ENCODE measurements around the gene TEAD4. TPM values are rescaled to one million over a fixed set of nuclear protein-coding genes. Genes with fewer than 3 reads are reported as not detected.

The TEAD4 gene
- total and polyA plus RNA-seq, 2 donors: 1.6 to 15.1 TPM

DNA sequence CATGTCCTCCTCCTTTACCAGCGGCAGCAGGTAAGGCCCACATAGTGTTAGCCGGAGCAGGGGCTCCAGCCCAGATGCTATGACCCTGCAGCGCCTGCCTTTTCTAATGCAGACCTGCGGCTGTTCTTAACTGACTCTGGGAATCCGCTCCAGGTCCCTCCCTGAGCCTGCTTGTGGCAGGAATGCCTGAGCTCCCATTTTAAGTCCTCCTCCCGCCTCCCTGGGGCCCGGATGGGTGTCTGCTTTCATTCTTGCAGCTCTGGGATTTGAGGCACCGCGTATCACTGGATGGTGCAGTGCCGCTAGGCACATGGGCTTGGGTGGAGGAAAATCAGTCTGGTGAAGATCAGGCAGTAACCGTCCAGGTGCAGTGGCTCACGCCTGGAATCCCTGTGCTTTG is 125.5 kb downstream of the TEAD4 start:
- Histone ChIP-seq H3K27me3 (ENCODE audit: control insufficient read depth in 2 of 2, insufficient read depth in 1 of 2, low read length in 1 of 2) (peaks cover 0 to 3% of the 10 kb centered on the region in 2 donors), H3K9me3 (ENCODE audit: control insufficient read depth in 2 of 2, insufficient read depth in 1 of 2, low read length in 1 of 2) (no peaks in the 10 kb centered on the region), H3K27ac (ENCODE audit: low read depth in 1 of 2, low read length in 1 of 2) (no peak overlapping the region), H3K4me3 (ENCODE audit: low read length in 2 of 2) (no peak overlapping the region), H3K4me1 (ENCODE audit: control insufficient read depth in 2 of 2, insufficient read depth in 2 of 2, low read length in 2 of 2) (no peaks in the 10 kb centered on the region), H3K36me3 (ENCODE audit: control insufficient read depth in 2 of 2, insufficient read depth in 2 of 2, low read length in 1 of 2) (no peaks in the 10 kb centered on the region)
- no peak for DNase-seq (ENCODE audit: low read depth in 6 of 9, low spot score in 9 of 9)
- WGBS: 96% methylated on average over 12 of the region's 12 CpGs

DNA sequence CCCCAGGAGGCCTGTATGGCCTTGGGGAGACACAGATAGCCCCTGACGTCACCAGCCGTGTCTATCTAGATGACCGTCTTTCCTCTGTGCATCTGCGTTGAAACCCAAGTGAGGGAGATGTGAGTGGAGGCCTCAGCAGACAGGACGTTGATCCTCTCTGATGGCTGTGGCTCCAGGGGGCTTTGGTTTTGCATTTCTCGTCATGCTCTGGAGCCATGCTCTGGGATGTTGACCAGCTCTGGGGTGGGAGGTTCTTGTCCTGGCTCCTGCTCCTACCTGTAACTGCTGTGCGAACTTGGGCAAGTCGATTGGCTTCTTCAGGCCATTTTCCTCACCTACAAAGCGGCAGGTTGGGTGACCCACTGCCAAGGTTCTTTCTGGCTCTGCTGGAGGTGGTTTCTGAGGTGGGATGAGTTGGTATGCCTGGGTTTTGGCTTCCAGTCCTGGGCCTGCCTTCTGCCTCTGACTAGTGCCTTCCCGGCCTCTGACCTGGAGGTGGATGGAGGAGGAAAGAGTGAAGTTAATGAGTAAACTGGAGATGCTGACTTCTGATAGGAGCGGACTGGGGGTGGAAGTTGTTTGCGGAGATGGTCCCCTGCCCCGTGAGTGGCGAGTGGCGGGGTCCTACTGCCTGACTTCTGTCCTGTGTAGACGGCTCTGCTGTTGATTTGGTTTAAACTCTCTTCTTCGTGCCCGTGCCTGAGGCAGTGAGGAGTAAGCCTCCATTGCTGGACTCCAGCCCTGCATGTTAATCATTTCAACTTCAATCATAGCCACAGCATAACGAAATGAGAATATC is 126.3 kb downstream of the TEAD4 start:
- Histone ChIP-seq H3K36me3 (ENCODE audit: control insufficient read depth in 2 of 2, insufficient read depth in 2 of 2, low read length in 1 of 2) (no peaks in the 10 kb centered on the region), H3K9me3 (ENCODE audit: control insufficient read depth in 2 of 2, insufficient read depth in 1 of 2, low read length in 1 of 2) (no peaks in the 10 kb centered on the region), H3K27ac (ENCODE audit: low read depth in 1 of 2, low read length in 1 of 2) (no peak overlapping the region), H3K4me1 (ENCODE audit: control insufficient read depth in 2 of 2, insufficient read depth in 2 of 2, low read length in 2 of 2) (no peaks in the 10 kb centered on the region), H3K4me3 (ENCODE audit: low read length in 2 of 2) (no peak overlapping the region), H3K27me3 (ENCODE audit: control insufficient read depth in 2 of 2, insufficient read depth in 1 of 2, low read length in 1 of 2) (peaks cover 0 to 3% of the 10 kb centered on the region in 2 donors)
- no peak for DNase-seq (ENCODE audit: low read depth in 6 of 9, low spot score in 9 of 9)
- 80% methylated on average over 19 of the region's 19 CpGs for WGBS

DNA sequence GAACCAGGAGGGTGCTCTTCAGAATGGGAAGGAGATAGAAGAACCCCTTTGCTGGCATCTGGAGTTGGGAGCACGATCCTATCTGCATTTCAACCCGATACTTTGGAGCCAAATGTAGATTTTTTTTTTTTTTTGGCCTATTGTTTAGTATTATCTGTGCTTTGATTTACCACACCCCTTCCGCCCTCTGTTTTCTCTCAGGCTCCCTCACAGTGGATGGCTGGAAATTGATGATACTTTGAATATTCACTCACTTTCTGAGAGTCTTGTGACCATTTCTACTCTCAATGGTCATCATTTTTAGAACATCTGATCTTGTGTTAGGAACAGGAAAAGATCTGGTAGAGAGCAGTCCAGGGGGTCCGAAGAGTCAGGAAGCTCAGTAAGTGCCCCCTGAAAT is 127.0 kb downstream of the TEAD4 start:
- no peak overlapping the region for H3K27ac ChIP-seq (ENCODE audit: low read depth in 1 of 2, low read length in 1 of 2)
- no peaks in the 10 kb centered on the region for H3K36me3 ChIP-seq (ENCODE audit: control insufficient read depth in 2 of 2, insufficient read depth in 2 of 2, low read length in 1 of 2)
- H3K4me3 ChIP-seq (ENCODE audit: low read length in 2 of 2): no peak overlapping the region
- H3K4me1 ChIP-seq (ENCODE audit: control insufficient read depth in 2 of 2, insufficient read depth in 2 of 2, low read length in 2 of 2): no peaks in the 10 kb centered on the region
- no peaks in the 10 kb centered on the region for H3K9me3 ChIP-seq (ENCODE audit: control insufficient read depth in 2 of 2, insufficient read depth in 1 of 2, low read length in 1 of 2)
- DNase-seq (ENCODE audit: low read depth in 6 of 9, low spot score in 9 of 9): no peak
- WGBS: 95% methylated on average over 4 of the region's 4 CpGs
- no peaks in the 10 kb centered on the region for H3K27me3 ChIP-seq (ENCODE audit: control insufficient read depth in 2 of 2, insufficient read depth in 1 of 2, low read length in 1 of 2)

DNA sequence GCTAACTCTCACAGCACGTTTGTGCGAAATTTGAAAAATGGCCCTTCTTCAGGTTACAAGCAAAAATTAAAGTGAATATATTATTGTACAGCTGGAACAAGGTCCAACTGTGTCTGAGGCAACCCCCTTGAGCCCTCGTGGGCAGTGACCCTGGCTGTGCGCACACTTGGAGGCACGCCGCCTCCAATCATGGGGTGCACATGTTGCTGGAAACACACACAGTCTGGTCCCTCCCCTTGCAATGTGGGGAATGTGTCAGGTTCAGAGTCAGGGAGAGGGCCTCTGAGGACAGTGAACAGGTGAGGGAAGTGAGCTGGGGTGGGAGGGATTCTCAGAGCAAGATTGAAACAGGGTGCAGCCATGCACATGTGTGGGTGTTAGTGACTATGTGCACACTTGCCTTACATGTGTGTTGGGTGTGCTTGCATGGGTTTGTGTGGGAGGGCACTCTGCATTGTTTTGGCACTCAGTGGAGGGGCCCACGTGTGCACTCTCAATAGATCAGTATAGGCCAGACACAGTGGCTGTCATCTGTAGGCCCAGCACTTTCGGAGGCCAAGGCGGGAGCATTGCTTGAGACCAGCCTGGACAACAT is 127.6 kb downstream of the TEAD4 start:
- Histone ChIP-seq H3K4me1 (ENCODE audit: control insufficient read depth in 2 of 2, insufficient read depth in 2 of 2, low read length in 2 of 2) (peaks cover 0 to 2% of the 10 kb centered on the region in 2 donors), H3K4me3 (ENCODE audit: low read length in 2 of 2) (no peak overlapping the region), H3K27ac (ENCODE audit: low read depth in 1 of 2, low read length in 1 of 2) (no peak overlapping the region), H3K27me3 (ENCODE audit: control insufficient read depth in 2 of 2, insufficient read depth in 1 of 2, low read length in 1 of 2) (no peaks in the 10 kb centered on the region), H3K9me3 (ENCODE audit: control insufficient read depth in 2 of 2, insufficient read depth in 1 of 2, low read length in 1 of 2) (no peaks in the 10 kb centered on the region), H3K36me3 (ENCODE audit: control insufficient read depth in 2 of 2, insufficient read depth in 2 of 2, low read length in 1 of 2) (no peaks in the 10 kb centered on the region)
- DNase-seq (ENCODE audit: low read depth in 6 of 9, low spot score in 9 of 9): no peak
- 93% methylated on average over 9 of the region's 9 CpGs for WGBS

DNA sequence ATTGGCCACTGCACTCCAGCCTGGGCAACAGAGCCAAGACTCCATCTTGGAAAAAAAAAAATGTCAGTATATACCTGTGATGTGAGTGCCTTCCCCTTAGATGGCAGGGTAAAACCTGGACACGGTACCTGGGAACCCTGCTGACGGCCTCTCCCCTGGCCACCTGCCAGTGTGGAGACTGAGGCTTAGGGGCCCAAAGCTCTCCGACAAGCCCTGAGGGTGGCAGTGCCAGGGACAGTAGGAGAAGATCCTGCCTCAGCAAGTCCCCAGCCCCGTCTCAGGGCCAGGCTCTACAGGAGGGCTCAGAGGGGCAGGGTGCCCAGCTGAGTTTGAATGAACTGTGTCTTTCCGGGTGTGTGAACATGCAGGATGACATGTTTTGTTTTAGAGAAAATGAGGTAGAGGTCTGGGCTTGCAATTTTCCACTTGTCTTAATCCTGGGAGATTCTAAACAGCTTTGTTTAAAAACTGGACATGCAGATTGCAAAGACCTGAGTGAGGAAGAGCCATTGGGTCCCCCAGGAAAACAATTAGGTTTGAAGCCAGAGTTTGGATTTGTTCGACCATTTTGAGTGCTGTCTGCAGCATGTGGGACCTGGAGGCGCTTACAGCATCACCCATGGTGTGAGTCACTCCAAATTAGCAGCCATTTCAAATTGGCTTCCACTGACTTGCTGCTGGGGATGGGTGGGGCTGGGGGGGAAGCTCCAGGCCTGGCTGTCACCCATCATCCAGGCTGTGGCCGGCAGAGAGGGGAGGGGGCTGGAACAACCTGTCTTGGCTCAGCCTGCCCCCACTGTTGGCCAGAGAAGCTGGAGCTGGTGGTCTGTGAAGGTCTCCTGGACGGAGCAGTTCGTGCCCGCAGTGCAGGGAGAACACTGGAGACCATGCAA is 128.8 kb downstream of the TEAD4 start:
- Histone ChIP-seq H3K4me3 (ENCODE audit: low read length in 2 of 2) (no peak overlapping the region), H3K9me3 (ENCODE audit: control insufficient read depth in 2 of 2, insufficient read depth in 1 of 2, low read length in 1 of 2) (no peaks in the 10 kb centered on the region), H3K36me3 (ENCODE audit: control insufficient read depth in 2 of 2, insufficient read depth in 2 of 2, low read length in 1 of 2) (no peaks in the 10 kb centered on the region), H3K27ac (ENCODE audit: low read depth in 1 of 2, low read length in 1 of 2) (no peak overlapping the region), H3K4me1 (ENCODE audit: control insufficient read depth in 2 of 2, insufficient read depth in 2 of 2, low read length in 2 of 2) (peaks cover 0 to 4% of the 10 kb centered on the region in 2 donors), H3K27me3 (ENCODE audit: control insufficient read depth in 2 of 2, insufficient read depth in 1 of 2, low read length in 1 of 2) (no peaks in the 10 kb centered on the region)
- 92% methylated on average over 11 of the region's 11 CpGs for WGBS
- DNase-seq (ENCODE audit: low read depth in 6 of 9, low spot score in 9 of 9): no peak

DNA sequence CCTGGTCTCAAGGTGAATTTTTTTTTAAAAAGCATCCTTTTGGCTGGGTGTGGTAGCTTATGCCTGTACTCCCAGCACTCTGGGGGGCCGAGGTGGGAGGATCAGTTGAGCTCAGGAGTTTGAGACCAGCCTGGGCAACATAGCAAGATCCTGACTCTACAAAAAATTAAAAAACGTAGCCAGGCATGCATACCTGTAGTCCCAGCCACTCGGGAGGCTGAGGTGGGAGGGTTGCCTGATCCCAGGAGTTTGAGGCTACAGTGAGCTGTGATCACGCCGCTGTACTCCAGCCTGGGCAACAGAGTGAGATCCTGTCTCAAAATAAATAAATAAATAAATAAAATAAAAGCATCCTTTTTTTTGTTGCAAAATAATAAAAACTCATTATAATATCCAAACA is 130.4 kb downstream of the TEAD4 start:
- WGBS: 94% methylated on average over 5 of the region's 5 CpGs
- H3K4me1 ChIP-seq (ENCODE audit: control insufficient read depth in 2 of 2, insufficient read depth in 2 of 2, low read length in 2 of 2): peaks cover 0 to 4% of the 10 kb centered on the region in 2 donors

More for the DNA sequence above, 130.4 kb downstream of the TEAD4 start:
- H3K4me3 ChIP-seq (ENCODE audit: low read length in 2 of 2): no peak overlapping the region
- H3K27ac ChIP-seq (ENCODE audit: low read depth in 1 of 2, low read length in 1 of 2): no peak overlapping the region
- no peaks in the 10 kb centered on the region for H3K27me3 ChIP-seq (ENCODE audit: control insufficient read depth in 2 of 2, insufficient read depth in 1 of 2, low read length in 1 of 2)
- no peak for DNase-seq (ENCODE audit: low read depth in 6 of 9, low spot score in 9 of 9)
- H3K36me3 ChIP-seq (ENCODE audit: control insufficient read depth in 2 of 2, insufficient read depth in 2 of 2, low read length in 1 of 2): no peaks in the 10 kb centered on the region
- no peaks in the 10 kb centered on the region for H3K9me3 ChIP-seq (ENCODE audit: control insufficient read depth in 2 of 2, insufficient read depth in 1 of 2, low read length in 1 of 2)

Other genes starting within 250 kb of the TEAD4 start
- 50.5 TPM for gene FKBP4, start 164.4 kb upstream of the TEAD4 start, total RNA-seq
- 23.8 TPM for gene FKBP4, start 164.4 kb upstream of the TEAD4 start, polyA plus RNA-seq
- 23.8 TPM for gene ITFG2, start 146.7 kb upstream of the TEAD4 start, total RNA-seq
- gene ITFG2, start 146.7 kb upstream of the TEAD4 start, polyA plus RNA-seq: 40.6 TPM
- gene NRIP2, start 124.4 kb upstream of the TEAD4 start, total RNA-seq: 2.3 TPM
- gene NRIP2, start 124.4 kb upstream of the TEAD4 start, polyA plus RNA-seq: 1.1 TPM
- 0.09 TPM for gene TEX52, start 102.4 kb upstream of the TEAD4 start, total RNA-seq
- gene TEX52, start 102.4 kb upstream of the TEAD4 start, polyA plus RNA-seq: not detected
- 12.3 TPM for gene FOXM1, start 82.2 kb upstream of the TEAD4 start, total RNA-seq
- 3.5 TPM for gene FOXM1, start 82.2 kb upstream of the TEAD4 start, polyA plus RNA-seq
- 34.6 TPM for gene RHNO1, start 82.2 kb upstream of the TEAD4 start, total RNA-seq
- 33.4 TPM for gene RHNO1, start 82.2 kb upstream of the TEAD4 start, polyA plus RNA-seq
- gene TULP3, start 68.5 kb upstream of the TEAD4 start, total RNA-seq: 10.3 TPM
- 10.5 TPM for gene TULP3, start 68.5 kb upstream of the TEAD4 start, polyA plus RNA-seq
- 4.9 TPM for gene TSPAN9, start 118.0 kb downstream of the TEAD4 start, total RNA-seq
- gene TSPAN9, start 118.0 kb downstream of the TEAD4 start, polyA plus RNA-seq: 10.2 TPM

All from thymus (tissue), 11 donors.